SK-N-SH (cell line): ENCODE measurements around the gene MAPKBP1. TPM values are rescaled to one million over a fixed set of nuclear protein-coding genes. Genes with fewer than 3 reads are reported as not detected.

Experiments
- CTCF ChIA-PET: fragments of 300-600, 350-600 bp; formaldehyde crosslinking; extraction: SDS; loops from one replicate; lab custom pipeline; 2021; lab: Yijun Ruan, JAX
- POLR2A ChIA-PET: fragments of 350-600 bp; sonication (Branson Sonifier 250); formaldehyde crosslinking; extraction: SDS; loops from one replicate; lab custom pipeline; 2020; ENCODE audit warnings: antibody characterized with exemption, inconsistent platforms; lab: Yijun Ruan, JAX
- DNase-seq: peaks from one replicate; pipeline ENCODE4 v3.0.0; 2012
- H2AFZ ChIP-seq: fragments of 200-600 bp; sonication (generic); 2 replicates; pipeline ENCODE4 v1.8.1; 2016; ENCODE audit warnings: antibody characterized with exemption, mild to moderate bottlenecking, low read depth
- H3F3A ChIP-seq: fragments of 200-600 bp; sonication (generic); replicated peaks from 2 replicates; pipeline ENCODE3; 2016; ENCODE audit warnings: antibody characterized with exemption, mild to moderate bottlenecking; ENCODE audit not compliant: insufficient read depth
- H3K27ac ChIP-seq, 2 experiments: fragments of 200-500 bp in 1 of 2; fragments of 200-600 bp in 1 of 2; sonication (Bioruptor generic) in 1 of 2; sonication (generic), shearing (Covaris generic) in 1 of 2; 2 replicates each; pipeline versions ENCODE4 v1.5.1 to v1.6.1; 2014 to 2016; ENCODE audit warnings: low read depth in 2 of 2, inconsistent platforms in 1 of 2, low read length in 1 of 2, mild to moderate bottlenecking in 1 of 2, mixed read lengths in 1 of 2
- H3K27me3 ChIP-seq: fragments of 200-600 bp; sonication (generic), shearing (Covaris generic); 2 replicates; pipeline ENCODE4 v1.6.1; 2016; ENCODE audit warnings: mixed run types; ENCODE audit not compliant: insufficient read depth
- H3K36me3 ChIP-seq, 2 experiments: fragments of 200-500 bp in 1 of 2; fragments of 200-600 bp in 1 of 2; sonication (Bioruptor generic) in 1 of 2; sonication (generic) in 1 of 2; replicated peaks in 1 of 2; 2 replicates each; pipeline versions ENCODE3 to v1.5.1; 2014 to 2016; ENCODE audit warnings: low read length in 1 of 2, mild to moderate bottlenecking in 1 of 2; ENCODE audit not compliant: insufficient read depth in 2 of 2, control insufficient read depth in 1 of 2
- H3K4me1 ChIP-seq, 2 experiments: fragments of 200-500 bp in 1 of 2; fragments of 200-600 bp in 1 of 2; sonication (Bioruptor generic) in 1 of 2; sonication (generic), shearing (Covaris generic) in 1 of 2; 2 replicates each; pipeline versions ENCODE4 v1.5.1 to v1.6.1; 2014 to 2016; ENCODE audit warnings: low read depth in 1 of 2, low read length in 1 of 2, mixed run types in 1 of 2; ENCODE audit not compliant: insufficient read depth in 2 of 2, control insufficient read depth in 1 of 2
- H3K4me2 ChIP-seq: fragments of 200-600 bp; sonication (generic), shearing (Covaris generic); 2 replicates; pipeline ENCODE4 v1.6.1; 2017; ENCODE audit warnings: mixed run types
- H3K4me3 ChIP-seq, 2 experiments: fragments of 200-500 bp in 1 of 2; fragments of 200-600 bp in 1 of 2; sonication (Bioruptor generic) in 1 of 2; sonication (generic), shearing (Covaris generic) in 1 of 2; 2 replicates each; pipeline versions ENCODE4 v1.5.1 to v1.8.1; 2014 to 2016; ENCODE audit warnings: low read depth in 2 of 2, inconsistent platforms in 1 of 2, low read length in 1 of 2, mild to moderate bottlenecking in 1 of 2, mixed read lengths in 1 of 2, moderate library complexity in 1 of 2
- H3K79me2 ChIP-seq: fragments of 200-600 bp; sonication (generic); 2 replicates; pipeline ENCODE4 v1.8.1; 2017; ENCODE audit warnings: mild to moderate bottlenecking; ENCODE audit not compliant: insufficient read depth
- H3K9ac ChIP-seq: fragments of 200-600 bp; sonication (generic); 2 replicates; pipeline ENCODE4 v1.6.1; 2017; ENCODE audit warnings: mixed run types
- H3K9me2 ChIP-seq: fragments of 200-600 bp; sonication (generic); 2 replicates; pipeline ENCODE4 v1.6.1; 2017; ENCODE audit warnings: mixed run types
- H3K9me3 ChIP-seq: fragments of 200-600 bp; sonication (generic); 2 replicates; pipeline ENCODE4 v1.6.1; 2017; ENCODE audit warnings: mixed run types, mild to moderate bottlenecking, moderate library complexity
- H4K20me1 ChIP-seq: fragments of 200-600 bp; sonication (generic); 2 replicates; pipeline ENCODE4 v1.6.1; 2017; ENCODE audit warnings: mild to moderate bottlenecking, mixed run types; ENCODE audit not compliant: insufficient read depth
- CHD2 ChIP-seq: fragments of 150-350 bp; IDR thresholded peaks from 2 replicates; pipeline ENCODE4 v1.6.1; 2018; ENCODE audit warnings: low read length; ENCODE audit not compliant: partially characterized antibody
- CTCF ChIP-seq: fragments of 200-600 bp; sonication (generic); IDR thresholded peaks from 2 replicates; pipeline ENCODE4 v1.6.1; 2017; ENCODE audit warnings: antibody characterized with exemption, mild to moderate bottlenecking, moderate library complexity
- EZH2phosphoT487 ChIP-seq: fragments of 200-600 bp; sonication (generic); IDR thresholded peaks from 2 replicates; pipeline ENCODE4 v1.6.1; 2017; ENCODE audit warnings: low read depth, mixed run types, mild to moderate bottlenecking, antibody characterized with exemption, moderate library complexity, borderline replicate concordance
- FOSL2 ChIP-seq: IDR thresholded peaks from 2 replicates; pipeline ENCODE4 v1.4.0; 2012; ENCODE audit warnings: low read depth, mild to moderate bottlenecking, moderate library complexity, borderline replicate concordance
- FOXM1 ChIP-seq: IDR thresholded peaks from 2 replicates; pipeline ENCODE4 v1.4.0; 2012; ENCODE audit warnings: low read depth, mild to moderate bottlenecking
- MAX ChIP-seq: IDR thresholded peaks from 2 replicates; pipeline ENCODE4 v1.4.0; 2012; ENCODE audit warnings: low read depth
- MEF2A ChIP-seq: IDR thresholded peaks from 2 replicates; pipeline ENCODE4 v1.4.0; 2012; ENCODE audit warnings: low read depth, borderline replicate concordance
- MXI1 ChIP-seq: IDR thresholded peaks from 2 replicates; pipeline ENCODE4 v1.6.1; 2012; ENCODE audit warnings: mild to moderate bottlenecking, low read depth, low read length, improper control_type of control experiment
- NRF1 ChIP-seq: IDR thresholded peaks from 2 replicates; pipeline ENCODE4 v1.6.1; 2012; ENCODE audit warnings: low read depth, mild to moderate bottlenecking, low read length
- PBX3 ChIP-seq: IDR thresholded peaks from 2 replicates; pipeline ENCODE4; 2012
- POLR2AphosphoS5 ChIP-seq: IDR thresholded peaks from 2 replicates; pipeline ENCODE4 v1.6.1; 2012; ENCODE audit warnings: low read depth, low read length
- RAD21 ChIP-seq: IDR thresholded peaks from 2 replicates; pipeline ENCODE4 v1.6.1; 2012; ENCODE audit warnings: mild to moderate bottlenecking, low read length
- REST ChIP-seq: IDR thresholded peaks from 2 replicates; pipeline ENCODE4 v1.6.1; 2012; ENCODE audit warnings: mild to moderate bottlenecking, low read depth, low read length, moderate library complexity
- SIN3A ChIP-seq: IDR thresholded peaks from 2 replicates; pipeline ENCODE4 v1.6.1; 2012; ENCODE audit warnings: low read depth, mild to moderate bottlenecking, low read length, moderate library complexity, borderline replicate concordance
- SMC3 ChIP-seq: IDR thresholded peaks from 2 replicates; pipeline ENCODE4 v1.6.1; 2012; ENCODE audit warnings: low read depth, low read length, improper control_type of control experiment
- TCF12 ChIP-seq: IDR thresholded peaks from 2 replicates; pipeline ENCODE4 v1.4.0; 2012
- TEAD4 ChIP-seq: IDR thresholded peaks from 2 replicates; pipeline ENCODE4 v1.4.0; 2012; ENCODE audit warnings: mild to moderate bottlenecking, borderline replicate concordance; ENCODE audit not compliant: insufficient read depth
- YY1 ChIP-seq: IDR thresholded peaks from 2 replicates; pipeline ENCODE4 v1.4.0; 2012; ENCODE audit warnings: low read depth, mild to moderate bottlenecking
- ZBTB33 ChIP-seq: IDR thresholded peaks from 2 replicates; pipeline ENCODE4 v1.4.0; 2012; ENCODE audit warnings: low read depth, borderline replicate concordance
- WGBS: methylation state at CpG from one replicate; pipeline ENCODE4 v1.1.6; 2017; ENCODE audit warnings: low lambda C conversion rate; 5-methylcytosine and 5-hydroxymethylcytosine counted together
- polyA plus RNA-seq, 3 experiments: library from polyadenylated mRNA; depleted of rRNA; stranded (reverse); fragments of >200 nt; gene quantifications; 2 replicates each; pipeline ENCODE4 v1.2.3, GENCODE V29; 2012

MAPKBP1 gene
- polyA plus RNA-seq, 1 of the 3 experiments (the other 2 are of a cell fraction) = 5.2 TPM

- TF ChIP-seq CTCF = no peak
Measured at GRCh38 chr15:41817781-41818180, 43.5 kb downstream of the MAPKBP1 start (continued).

GRCh38 chr15:41819455-41820050 is 45.3 kb downstream of the MAPKBP1 start:
- no peak overlapping the region for H3K9ac ChIP-seq
- H3K36me3 ChIP-seq = peaks cover 0 to 72% of the 10 kb centered on the region in 2 experiments
- H3K9me2 ChIP-seq = no peaks in the 10 kb centered on the region
- H3K4me1 ChIP-seq = no peaks in the 10 kb centered on the region
- H3K9me3 ChIP-seq = no peaks in the 10 kb centered on the region
- no peak for TF ChIP-seq TEAD4
- TF ChIP-seq RAD21 = no peak
- no peak for TF ChIP-seq SIN3A
- no peak for TF ChIP-seq NRF1
- no peak for TF ChIP-seq FOSL2
- no peak for TF ChIP-seq MEF2A
- TF ChIP-seq TCF12 = no peak
- TF ChIP-seq FOXM1 = no peak
- TF ChIP-seq CTCF = no peak
- TF ChIP-seq POLR2AphosphoS5 = no peak
- TF ChIP-seq EZH2phosphoT487 = no peak
- no peak for TF ChIP-seq MAX
- no peak for TF ChIP-seq ZBTB33
- TF ChIP-seq MXI1 = no peak
- no peak for TF ChIP-seq SMC3
- no peak for TF ChIP-seq REST
- TF ChIP-seq CHD2 = no peak
- no peak for TF ChIP-seq YY1
- TF ChIP-seq PBX3 = no peak
- DNase-seq = no peak
- H3K27me3 ChIP-seq = no peaks in the 10 kb centered on the region
- H4K20me1 ChIP-seq = no peaks in the 10 kb centered on the region
- H2AFZ ChIP-seq = no peak overlapping the region
- no peak overlapping the region for H3K4me2 ChIP-seq
- WGBS = 99% methylated on average over 9 of the region's 9 CpGs
- ChIA-PET CTCF (interaction anchor here (0.7 to 8.6 kb wide), 4 partner anchors 8 to 216 kb away, joined by 3 to 66 read pairs (median 16); partner anchors contain the start of gene MAPKBP1), POLR2A (no interaction called here)
- no peaks in the 10 kb centered on the region for H3F3A ChIP-seq
- H3K27ac ChIP-seq = no peak overlapping the region
- no peaks in the 10 kb centered on the region for H3K79me2 ChIP-seq
- H3K4me3 ChIP-seq = no peak overlapping the region
